GM12878 (cell line): Measurements from ENCODE around the gene FSD1L. TPM values are rescaled to one million over a fixed set of nuclear protein-coding genes. Genes with fewer than 3 reads are reported as not detected.

Experiments used
- CUX1 ChIP-seq: IDR thresholded peaks from 2 replicates; pipeline ENCODE4 v1.6.1; 2012; ENCODE audit warnings: improper control_type of control experiment, low read depth, low read length; ENCODE audit not compliant: insufficient replicate concordance
- GATAD2B ChIP-seq: fragments of 450-650 bp; conservative IDR thresholded peaks from 2 replicates; pipeline ENCODE4 v1.6.1; 2017; ENCODE audit warnings: low read depth, mild to moderate bottlenecking, moderate library complexity
- MAX ChIP-seq: IDR thresholded peaks from 2 replicates; pipeline ENCODE4 v1.6.1; 2012; ENCODE audit warnings: low read depth, low read length, improper control_type of control experiment
- RUNX3 ChIP-seq: IDR thresholded peaks from 2 replicates; pipeline ENCODE4 v1.6.1; 2012; ENCODE audit warnings: low read length, inconsistent platforms
- SPI1 ChIP-seq: IDR thresholded peaks from 2 replicates; pipeline ENCODE4 v1.6.1; 2011; ENCODE audit warnings: low read depth, mild to moderate bottlenecking, low read length, moderate library complexity, borderline replicate concordance; ENCODE audit not compliant: insufficient read depth
- TBL1XR1 ChIP-seq: IDR thresholded peaks from 2 replicates; pipeline ENCODE4 v1.6.1; 2012; ENCODE audit warnings: low read depth, low read length, improper control_type of control experiment
- ZZZ3 ChIP-seq: IDR thresholded peaks from 2 replicates; pipeline ENCODE4 v1.6.1; 2011; ENCODE audit warnings: low read depth; ENCODE audit not compliant: control insufficient read depth, insufficient read length
- polyA plus RNA-seq, 11 experiments: library from polyadenylated mRNA; depleted of rRNA in 4 of 11; unstranded in 6 of 11; stranded (reverse) in 5 of 11; fragments of >200 nt; fragmentation: Nextera tagmentation in 4 of 11; fragmentation: Illumina TruSeq in 1 of 11; extraction: Ambion mirVana in 4 of 11; extraction: Trizol in 1 of 11; gene quantifications; 1 replicate in 1 of 11; 2 replicates in 10 of 11; pipeline versions ENCODE4 v1.2.1 to v1.2.3, GENCODE V29; 2011 to 2016; ENCODE audit warnings: inconsistent platforms in 2 of 11, missing spikeins in 2 of 11, low read depth in 1 of 11
- total RNA-seq, 4 experiments: library from RNA; depleted of rRNA in 3 of 4; stranded (reverse); fragments of >200 nt in 3 of 4; fragmentation: Illumina TruSeq in 1 of 4; extraction: Trizol in 1 of 4; gene quantifications; 2 replicates each; pipeline versions ENCODE4 v1.2.1 to v1.2.3, GENCODE V29; 2013 to 2021

The FSD1L gene
- total and polyA plus RNA-seq, 10 of the 15 experiments (the other 5 are each of a cell fraction or from before 2014, with no cell fraction given): 11.9 to 52.4 (median 17.0) TPM

- TF ChIP-seq CUX1 (no peak), TBL1XR1 (no peak), GATAD2B (no peak), RUNX3 (no peak), ZZZ3 (no peak), SPI1 (no peak), MAX (no peak)
These were observed 9.9 kb downstream of the FSD1L start (continued) for GRCh38 chr9:105457560-105458294.
